Gastroesophageal sphincter (tissue), 3 donors: ENCODE measurements around the gene KRTAP10-7.

ENCODE experiments used
- EP300 ChIP-seq: sonication (generic); formaldehyde crosslinking; IDR thresholded peaks from one replicate; pipeline ENCODE4 v1.6.1; 2017; ENCODE audit warnings: antibody characterized with exemption, mild to moderate bottlenecking
- POLR2A ChIP-seq, 2 donors: fragments of 450-650 bp; IDR thresholded peaks; one replicate each; pipeline ENCODE4 v1.6.1; 2017; ENCODE audit warnings: antibody characterized with exemption in 2 of 2, mild to moderate bottlenecking in 2 of 2, moderate library complexity in 1 of 2
- POLR2AphosphoS5 ChIP-seq: sonication (generic); formaldehyde crosslinking; IDR thresholded peaks from one replicate; pipeline ENCODE4 v1.6.1; 2017; ENCODE audit warnings: antibody characterized with exemption
- TF ChIP-seq, protein P1 (sequence below), 4 experiments: fragments of 200-600 bp in 2 of 4; fragments of 450-650 bp in 2 of 4; sonication (generic) in 1 of 4; IDR thresholded peaks; one replicate each; pipeline ENCODE4 v1.5.1; 2017 to 2019; ENCODE audit warnings: antibody characterized with exemption in 4 of 4, mild to moderate bottlenecking in 2 of 4, moderate library complexity in 2 of 4

DNA sequence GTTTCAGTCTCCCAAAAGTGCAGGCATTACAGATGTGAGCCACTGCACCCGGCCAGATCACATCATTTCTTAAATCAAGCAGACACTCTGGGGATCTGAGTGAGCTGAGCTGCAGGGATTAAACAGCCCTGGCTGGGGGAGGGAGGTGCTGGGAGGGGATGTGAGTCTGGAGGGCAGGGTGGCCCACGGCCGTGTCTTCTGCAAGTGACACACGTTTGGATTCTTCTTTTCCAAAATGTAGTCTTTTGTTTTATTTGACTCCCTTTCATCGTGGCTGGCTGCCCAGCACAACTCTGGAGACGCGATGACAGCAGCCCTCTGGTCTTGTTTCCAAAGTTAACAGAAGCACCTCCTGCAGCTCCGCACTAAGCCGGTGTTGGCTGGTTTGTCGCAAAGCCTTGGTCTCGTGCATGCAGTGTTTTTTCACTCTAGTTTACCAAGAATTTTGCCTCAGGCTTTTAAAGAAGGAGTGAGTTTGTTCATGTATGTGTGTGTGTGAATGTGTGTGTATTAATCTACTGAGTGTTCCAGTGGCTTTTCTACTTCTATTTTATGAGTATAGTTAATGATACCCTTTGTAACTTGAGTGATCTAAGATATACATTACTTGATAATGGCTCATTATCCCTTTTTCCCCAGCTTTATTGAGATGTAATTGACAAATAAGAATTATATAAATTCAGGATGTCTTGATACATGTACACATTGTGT, 17.2 kb upstream of the KRTAP10-7 start:
- TF ChIP-seq POLR2A (IDR thresholded peaks at IDR 0.05) (no peak), POLR2AphosphoS5 (no peak), EP300 (no peak)
- TF ChIP-seq, protein P1, sequence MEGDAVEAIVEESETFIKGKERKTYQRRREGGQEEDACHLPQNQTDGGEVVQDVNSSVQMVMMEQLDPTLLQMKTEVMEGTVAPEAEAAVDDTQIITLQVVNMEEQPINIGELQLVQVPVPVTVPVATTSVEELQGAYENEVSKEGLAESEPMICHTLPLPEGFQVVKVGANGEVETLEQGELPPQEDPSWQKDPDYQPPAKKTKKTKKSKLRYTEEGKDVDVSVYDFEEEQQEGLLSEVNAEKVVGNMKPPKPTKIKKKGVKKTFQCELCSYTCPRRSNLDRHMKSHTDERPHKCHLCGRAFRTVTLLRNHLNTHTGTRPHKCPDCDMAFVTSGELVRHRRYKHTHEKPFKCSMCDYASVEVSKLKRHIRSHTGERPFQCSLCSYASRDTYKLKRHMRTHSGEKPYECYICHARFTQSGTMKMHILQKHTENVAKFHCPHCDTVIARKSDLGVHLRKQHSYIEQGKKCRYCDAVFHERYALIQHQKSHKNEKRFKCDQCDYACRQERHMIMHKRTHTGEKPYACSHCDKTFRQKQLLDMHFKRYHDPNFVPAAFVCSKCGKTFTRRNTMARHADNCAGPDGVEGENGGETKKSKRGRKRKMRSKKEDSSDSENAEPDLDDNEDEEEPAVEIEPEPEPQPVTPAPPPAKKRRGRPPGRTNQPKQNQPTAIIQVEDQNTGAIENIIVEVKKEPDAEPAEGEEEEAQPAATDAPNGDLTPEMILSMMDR (IDR thresholded peaks at IDR 0.05) = no peak
